ENCODE results near the gene ZSWIM3. TPM values are rescaled to one million over a fixed set of nuclear protein-coding genes. Genes with fewer than 3 reads are reported as not detected.

Gene ZSWIM3
- total and polyA plus RNA-seq, 2 of the 13 experiments (the other 11 are each of a cell fraction or from before 2014, with no cell fraction given) = 5.2 to 5.8 TPM

GRCh38 chr20:45863543-45864470, 6.4 kb downstream of the ZSWIM3 start (continued):
- TF ChIP-seq ZNF407 (CRISPR knock-in tag; IDR thresholded peaks at IDR 0.05; ENCODE audit: not compliant biosample characterization) (no peak), IRX3 (CRISPR knock-in tag; IDR thresholded peaks at IDR 0.05; ENCODE audit: borderline replicate concordance, low read depth) (no peak), ZNF562 (CRISPR knock-in tag; IDR thresholded peaks at IDR 0.05; ENCODE audit: borderline replicate concordance) (no peak), TEAD3 (CRISPR knock-in tag; optimal IDR thresholded peaks at IDR 0.05; ENCODE audit: borderline replicate concordance) (peak; percentile 82), ATF7 (IDR thresholded peaks at IDR 0.05) (no peak), ATF7 (CRISPR knock-in tag; IDR thresholded peaks at IDR 0.05) (no peak), MXD4 (CRISPR knock-in tag; IDR thresholded peaks at IDR 0.05) (peak; percentile 60), SP5 (CRISPR knock-in tag; IDR thresholded peaks at IDR 0.05; ENCODE audit: borderline replicate concordance, low read depth) (peak; percentile 97), RFXAP (CRISPR knock-in tag; IDR thresholded peaks at IDR 0.05; ENCODE audit: borderline replicate concordance) (no peak), ZNF274 (CRISPR knock-in tag; IDR thresholded peaks at IDR 0.05) (no peak), BRCA1 (CRISPR knock-in tag; IDR thresholded peaks at IDR 0.05) (no peak), CENPX (CRISPR knock-in tag; IDR thresholded peaks at IDR 0.05) (no peak), ZBTB7B (CRISPR knock-in tag; IDR thresholded peaks at IDR 0.05) (no peak; the same call in 1 of the 2 replicates), RBAK (CRISPR knock-in tag; IDR thresholded peaks at IDR 0.05) (no peak), PHB2 (IDR thresholded peaks at IDR 0.05; ENCODE audit: partially characterized antibody) (no peak), GMEB1 (CRISPR knock-in tag; IDR thresholded peaks at IDR 0.05; ENCODE audit: borderline replicate concordance) (no peak), ZFP90 (CRISPR knock-in tag; IDR thresholded peaks at IDR 0.05; ENCODE audit: borderline replicate concordance) (no peak), ZNF639 (CRISPR knock-in tag; conservative IDR thresholded peaks at IDR 0.05) (no peak), EEA1 (CRISPR knock-in tag; IDR thresholded peaks at IDR 0.05; ENCODE audit: borderline replicate concordance) (no peak; the same call in 1 of the 2 replicates)

All from HepG2 (cell line).